Epithelial cell of prostate (primary cell): ENCODE measurements around the gene ACOXL.

ENCODE experiments used
- DNase-seq: peaks from one replicate; pipeline ENCODE4 v3.0.0-alpha.2; 2011; ENCODE audit warnings: low read depth, low spot score
- H3K27ac ChIP-seq: fragments of 450-650 bp; 2 replicates; pipeline ENCODE4 v1.5.1; 2017; ENCODE audit warnings: mild to moderate bottlenecking

Gene ACOXL

DNA sequence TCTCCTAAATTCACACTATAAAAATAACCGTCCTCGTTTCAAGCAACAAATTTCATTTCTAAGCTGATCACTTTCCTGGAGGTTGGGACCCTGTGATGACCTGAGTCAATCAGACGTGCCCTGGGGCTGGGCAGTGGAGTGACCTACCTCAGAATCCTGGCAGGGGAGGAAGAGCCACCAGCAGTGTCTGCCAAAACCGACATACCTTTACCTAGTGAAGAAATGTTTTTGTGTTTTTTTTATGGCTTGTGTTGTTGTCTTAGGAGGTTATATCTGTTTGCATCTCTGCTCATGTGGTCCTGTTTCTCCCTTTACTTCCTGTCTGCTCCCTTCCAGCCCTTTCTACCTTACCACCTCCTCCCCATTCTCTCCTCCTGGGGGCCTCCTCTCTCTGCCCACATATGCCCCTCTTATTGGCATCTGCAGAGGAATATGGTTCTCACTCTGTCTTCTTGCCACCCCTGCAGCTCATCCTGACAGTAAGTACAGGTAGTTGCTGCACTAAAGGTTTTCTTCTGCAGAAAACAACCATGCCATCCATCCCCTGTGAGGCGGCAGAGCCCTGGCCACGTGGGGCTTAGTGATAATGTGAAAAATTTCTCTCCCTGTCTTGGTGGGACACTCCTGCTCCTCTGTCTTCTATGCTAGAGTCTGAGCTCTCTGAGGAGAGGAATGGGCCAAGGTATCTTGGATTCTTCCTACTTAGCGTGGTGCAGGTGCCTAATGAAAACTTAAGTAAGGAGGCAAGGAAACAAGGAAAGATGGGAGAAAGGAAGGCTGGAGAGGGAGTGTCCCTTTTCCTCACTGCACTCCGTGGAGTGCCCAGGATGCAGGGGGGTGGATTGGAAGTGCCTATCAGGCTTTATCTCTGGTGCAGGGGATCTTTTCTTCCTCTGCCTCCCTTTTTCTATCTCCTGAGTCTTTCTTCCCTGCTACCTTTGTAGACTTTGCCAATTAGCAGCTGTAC, 15.4 kb downstream of the ACOXL start:
- H3K27ac ChIP-seq = no peak overlapping the region
- no peak for DNase-seq

DNA sequence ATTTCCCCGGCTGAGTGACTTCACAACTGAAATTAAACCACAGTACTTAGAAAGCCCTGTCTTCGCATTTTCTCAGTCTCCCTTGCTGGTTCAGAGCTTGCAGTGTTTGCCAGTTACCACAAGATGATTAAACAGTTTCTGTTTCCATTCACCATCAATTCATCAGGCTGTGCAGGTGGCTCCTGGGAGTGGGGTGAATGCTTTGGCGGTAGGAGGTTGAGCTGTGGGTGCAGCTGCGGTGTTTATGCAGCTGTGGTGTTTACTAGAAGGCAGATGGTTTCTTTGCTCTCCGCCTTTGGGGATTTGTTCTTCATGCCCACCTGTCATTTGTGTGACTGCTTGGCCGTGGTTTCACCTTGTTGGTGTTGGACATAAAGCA, 16.1 kb downstream of the ACOXL start:
- no peak overlapping the region for H3K27ac ChIP-seq
- DNase-seq = peak; percentile 26

DNA sequence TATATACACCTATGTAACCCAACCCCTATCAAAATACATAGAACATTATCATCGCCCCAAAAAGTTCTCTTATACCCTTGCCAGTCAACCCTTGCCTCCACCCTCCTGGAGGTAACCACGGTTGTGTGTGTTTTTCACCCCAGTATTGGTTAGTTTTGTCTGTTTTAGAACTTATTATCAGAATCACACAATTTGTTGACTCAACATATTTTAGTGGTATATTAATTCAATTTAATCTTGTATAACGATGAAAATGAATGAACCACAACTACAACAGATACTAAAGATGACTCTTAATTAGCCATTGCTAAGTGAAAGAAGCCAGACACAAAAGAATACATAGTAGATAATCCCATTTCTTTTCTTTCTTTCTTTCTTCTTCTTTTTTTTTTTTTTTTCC, 19.3 kb downstream of the ACOXL start:
- DNase-seq = no peak

DNA sequence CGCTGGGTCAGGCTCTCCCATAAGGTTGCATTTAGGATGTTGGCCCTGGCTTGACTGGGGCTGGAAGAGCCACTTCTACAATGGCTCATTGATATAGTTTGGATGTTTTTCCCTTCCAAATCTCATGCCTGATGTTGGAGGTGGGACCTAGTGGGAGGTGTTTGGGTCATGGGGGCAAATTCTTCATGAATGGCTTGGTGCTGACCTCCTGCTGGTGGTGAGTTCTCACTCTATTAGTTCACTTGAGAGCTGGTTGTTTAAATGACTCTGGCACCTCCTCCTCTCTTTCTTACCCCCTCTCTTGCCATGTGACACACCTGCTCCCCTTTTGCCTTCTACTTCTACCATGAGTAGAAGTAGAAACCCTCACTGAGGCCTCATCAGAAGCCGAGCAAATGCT, 20.5 kb downstream of the ACOXL start:
- H3K27ac ChIP-seq = no peak overlapping the region
- no peak for DNase-seq

More for the DNA sequence above, 19.3 kb downstream of the ACOXL start:
- H3K27ac ChIP-seq = no peak overlapping the region

DNA sequence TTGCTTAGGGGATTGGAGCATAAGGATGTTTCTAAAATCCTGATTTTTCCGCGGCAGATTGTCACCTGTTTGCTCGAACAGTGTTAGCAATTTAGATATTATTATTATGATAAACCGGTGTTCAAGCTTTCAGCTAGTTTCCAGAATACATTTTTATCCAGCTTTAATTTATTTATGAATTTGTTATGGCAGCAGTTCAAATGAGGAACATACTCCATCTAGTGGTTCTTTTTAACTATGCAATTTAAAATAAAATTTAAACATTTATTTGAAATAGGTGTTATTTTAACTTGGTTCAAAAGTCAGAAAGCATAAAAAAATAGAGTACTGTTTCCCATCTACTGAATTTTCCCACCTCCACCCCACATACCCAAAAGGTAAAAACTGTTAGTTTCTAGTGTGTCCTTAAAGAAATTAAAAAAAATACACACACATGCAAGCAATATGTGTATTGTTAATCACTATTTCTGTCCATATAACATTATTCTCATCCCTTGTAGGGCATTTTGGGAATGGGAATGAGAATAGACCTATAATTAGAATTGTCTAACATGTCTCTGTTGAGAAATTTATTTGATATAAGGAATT, 23.2 kb downstream of the ACOXL start:
- no peak overlapping the region for H3K27ac ChIP-seq
- DNase-seq = no peak

DNA sequence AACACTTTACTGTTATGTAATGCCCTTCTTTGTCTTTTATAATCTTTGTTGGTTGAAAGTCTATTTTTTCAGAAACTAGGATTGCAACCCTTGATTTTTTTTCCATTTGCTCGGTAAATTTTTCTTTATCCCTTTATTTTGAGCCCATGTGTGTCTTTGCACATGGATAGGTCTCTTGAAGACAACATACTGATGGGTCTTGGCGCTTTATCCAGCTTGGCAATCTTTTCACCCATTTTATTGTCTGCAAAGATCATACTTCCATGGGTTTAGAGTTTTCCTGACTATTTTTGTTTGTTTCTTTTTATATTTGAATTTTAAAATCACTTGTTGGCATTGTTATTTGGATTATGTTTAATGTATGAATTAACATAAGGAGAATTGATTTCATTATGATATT, 27.0 kb downstream of the ACOXL start:
- H3K27ac ChIP-seq = no peak overlapping the region
- no peak for DNase-seq

DNA sequence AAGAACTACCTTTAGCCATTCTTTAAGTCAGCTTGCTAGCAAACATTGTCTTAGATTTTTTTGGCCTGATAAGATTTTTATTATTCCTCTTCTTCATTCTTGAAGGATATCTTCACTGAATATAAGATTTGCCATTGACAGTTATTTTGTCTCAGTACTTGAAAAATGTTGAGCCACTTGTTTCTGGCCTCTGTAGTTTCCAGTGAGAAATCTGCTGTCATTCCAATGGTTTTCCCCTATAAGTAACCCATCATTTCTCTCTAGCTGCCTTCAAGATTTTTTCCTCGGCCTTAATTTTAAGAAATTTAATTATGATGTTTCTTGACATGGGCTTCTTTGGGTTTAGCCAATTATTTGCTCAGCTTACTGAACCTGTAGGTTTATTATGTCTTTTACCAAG, 32.6 kb downstream of the ACOXL start:
- DNase-seq = no peak
- no peak overlapping the region for H3K27ac ChIP-seq

DNA sequence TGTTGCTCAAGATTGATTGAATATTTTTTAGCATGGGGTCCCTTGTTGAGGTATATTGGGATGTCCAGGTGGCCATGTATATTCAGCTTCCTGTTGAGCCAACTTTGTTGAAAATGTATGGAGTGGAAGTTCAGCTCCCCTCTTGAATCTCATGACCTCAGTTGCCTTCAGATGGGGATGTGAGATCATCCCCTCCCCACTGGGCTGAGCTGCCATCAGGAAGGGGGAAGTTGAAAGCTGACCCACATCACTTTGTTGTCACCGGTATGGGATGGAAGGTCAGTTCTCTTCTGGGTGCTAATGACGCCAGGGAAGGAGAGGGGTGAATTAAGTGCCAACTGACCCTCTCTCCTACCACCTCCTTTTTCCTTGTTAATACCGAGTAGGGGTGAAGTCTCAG, 33.9 kb downstream of the ACOXL start:
- no peak for DNase-seq
- no peak overlapping the region for H3K27ac ChIP-seq

DNA sequence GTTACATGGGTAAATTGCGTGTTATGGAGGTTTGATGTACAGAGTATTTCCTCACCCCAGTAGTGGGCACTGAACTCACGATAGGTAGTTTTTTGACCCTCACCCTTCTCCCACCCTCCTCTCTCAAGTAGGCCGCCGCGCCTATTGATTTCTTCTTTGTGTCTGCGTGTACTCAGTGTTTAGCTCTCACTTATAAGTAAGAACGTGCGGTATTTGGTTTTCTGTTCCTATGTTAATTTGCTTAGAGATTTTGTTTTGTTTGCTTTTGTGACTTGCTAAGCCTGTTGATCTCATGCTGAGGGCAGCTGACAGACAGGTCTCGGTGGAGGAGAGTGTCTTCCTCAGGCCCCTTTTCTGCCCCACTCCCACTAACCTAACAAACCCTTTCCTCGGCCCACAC, 36.2 kb downstream of the ACOXL start:
- DNase-seq = no peak
- H3K27ac ChIP-seq = no peak overlapping the region

DNA sequence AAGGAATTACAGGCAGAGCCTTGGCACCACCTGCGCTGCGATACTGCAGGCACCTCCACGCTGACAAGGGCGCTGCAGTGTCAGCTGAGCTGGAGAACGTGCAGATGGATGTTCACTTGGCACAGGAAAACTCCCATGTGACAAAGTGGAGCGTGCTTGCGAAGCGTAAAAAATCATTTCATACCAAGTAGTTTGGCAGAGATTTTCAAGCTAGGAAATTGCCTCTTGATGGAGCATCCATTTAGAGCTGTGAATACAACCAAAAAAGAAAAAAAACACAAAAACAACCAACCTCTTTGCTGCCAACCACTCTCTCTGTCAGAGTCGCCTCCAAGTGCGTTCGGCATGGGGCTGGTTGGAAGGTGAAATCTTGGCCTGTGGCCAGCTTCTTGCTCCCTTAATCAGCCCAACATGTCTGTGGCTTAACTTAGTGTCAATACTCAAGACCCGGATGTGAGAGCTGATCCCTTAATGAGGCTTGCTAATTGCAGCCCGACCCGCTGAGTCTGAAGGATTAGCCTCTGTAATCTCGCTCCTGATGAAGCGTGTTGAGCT, 38.1 kb downstream of the ACOXL start:
- H3K27ac ChIP-seq = no peak overlapping the region
- no peak for DNase-seq

DNA sequence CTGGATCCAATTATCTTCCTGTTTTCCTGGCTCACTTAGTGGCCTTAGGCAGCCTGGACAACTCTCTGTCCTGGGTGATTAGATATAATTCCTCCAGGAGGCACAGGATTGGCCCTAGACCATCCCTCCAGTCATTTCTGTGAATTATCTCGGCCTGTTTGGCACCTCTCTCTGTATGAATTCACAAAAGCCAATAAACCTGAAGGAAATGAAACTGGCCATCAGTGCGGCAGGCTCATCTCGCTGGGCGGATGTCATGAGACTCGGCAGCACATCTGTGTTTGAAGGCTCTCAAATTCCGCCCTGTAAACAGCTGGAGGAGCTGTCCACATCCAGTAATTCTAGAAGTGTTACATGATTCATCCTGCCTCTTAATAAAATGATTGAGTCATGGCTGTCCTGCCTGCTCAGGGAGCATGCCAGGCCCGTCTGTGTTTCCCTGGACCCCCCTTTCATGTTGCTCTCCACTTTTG, 38.6 kb downstream of the ACOXL start:
- no peak overlapping the region for H3K27ac ChIP-seq
- peak; percentile 43 for DNase-seq

DNA sequence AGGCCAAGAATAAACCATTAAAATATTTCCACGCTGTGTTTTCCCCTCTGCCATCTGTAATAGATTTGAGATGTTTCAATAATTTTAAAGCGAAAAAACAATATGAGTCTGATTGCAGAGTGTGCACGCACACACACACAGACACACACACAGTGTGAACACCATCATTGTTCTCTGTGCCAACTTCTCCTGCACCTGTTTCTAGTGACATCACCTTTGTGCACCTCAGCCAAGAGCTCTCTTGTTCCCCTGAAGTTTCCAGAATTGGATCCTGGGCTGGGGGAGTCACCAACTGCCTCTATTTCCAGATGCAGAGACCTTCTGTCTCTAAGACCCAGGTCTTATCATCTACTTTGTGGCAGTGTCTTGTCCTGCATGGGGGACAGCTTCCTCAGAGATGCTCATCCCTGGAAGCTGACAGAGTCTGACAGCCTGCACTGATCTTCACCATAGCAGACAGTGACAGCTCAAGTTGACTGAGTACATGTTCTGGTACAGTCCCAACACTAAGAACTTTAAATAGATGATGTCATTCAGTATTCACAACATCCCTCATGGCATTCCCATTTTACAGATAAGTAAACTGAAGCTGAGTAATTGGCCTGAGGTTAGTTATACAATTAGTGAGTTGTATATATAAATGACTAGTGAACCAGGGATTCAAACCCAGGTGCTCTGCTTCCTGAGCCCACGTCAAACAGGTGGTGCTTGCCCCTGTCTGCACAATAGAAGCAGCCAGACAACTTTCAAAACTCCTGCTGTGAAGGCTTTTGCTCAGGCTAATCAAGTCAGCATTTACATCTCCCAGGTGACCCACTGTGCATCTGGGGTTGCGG, 39.4 kb downstream of the ACOXL start:
- H3K27ac ChIP-seq = no peak overlapping the region
- DNase-seq = no peak

DNA sequence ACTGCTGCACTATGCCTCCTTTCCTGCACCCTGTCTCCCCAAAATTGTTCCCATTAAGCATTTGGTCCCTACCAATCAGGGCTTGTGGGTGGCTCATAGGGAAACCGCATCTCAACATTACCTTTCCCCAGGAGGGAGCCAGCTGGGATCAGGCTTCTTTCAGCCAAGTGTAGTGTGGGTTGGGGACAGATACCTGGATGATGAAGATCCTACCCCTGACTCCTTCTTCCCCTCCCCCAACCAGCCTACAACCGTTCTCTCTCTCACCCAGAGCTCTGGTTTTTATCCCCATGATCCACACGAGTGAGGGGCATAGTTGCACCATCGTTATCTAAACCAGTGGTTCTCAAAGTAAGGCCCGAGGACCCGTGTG, 40.0 kb downstream of the ACOXL start:
- DNase-seq = no peak
- no peak overlapping the region for H3K27ac ChIP-seq

DNA sequence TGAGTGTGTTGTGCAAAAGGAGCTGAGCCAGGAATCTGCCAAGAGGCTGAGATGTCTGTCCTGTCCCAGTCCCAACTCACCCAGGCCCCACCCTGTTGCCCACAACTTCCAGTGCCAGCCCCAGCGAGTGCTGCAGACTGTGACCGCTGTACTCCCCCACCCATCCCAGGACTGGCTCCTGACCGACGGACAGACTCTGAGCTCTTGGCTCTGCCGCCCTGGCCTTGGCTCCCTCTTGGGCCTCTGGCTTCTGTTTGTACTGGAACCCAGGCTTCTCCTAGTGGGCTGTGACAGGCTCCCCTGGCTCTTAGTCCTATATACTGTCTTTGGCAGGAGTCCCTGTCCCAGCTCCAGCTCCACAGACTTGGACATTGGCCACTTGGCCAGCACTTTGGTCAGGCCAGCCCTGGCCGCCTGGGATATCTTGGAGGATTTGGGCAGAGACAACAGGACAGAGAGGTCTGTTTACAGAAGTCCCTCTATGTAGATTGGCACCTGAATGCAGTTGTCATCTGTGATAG, 41.1 kb downstream of the ACOXL start:
- DNase-seq = no peak
- H3K27ac ChIP-seq = no peak overlapping the region

DNA sequence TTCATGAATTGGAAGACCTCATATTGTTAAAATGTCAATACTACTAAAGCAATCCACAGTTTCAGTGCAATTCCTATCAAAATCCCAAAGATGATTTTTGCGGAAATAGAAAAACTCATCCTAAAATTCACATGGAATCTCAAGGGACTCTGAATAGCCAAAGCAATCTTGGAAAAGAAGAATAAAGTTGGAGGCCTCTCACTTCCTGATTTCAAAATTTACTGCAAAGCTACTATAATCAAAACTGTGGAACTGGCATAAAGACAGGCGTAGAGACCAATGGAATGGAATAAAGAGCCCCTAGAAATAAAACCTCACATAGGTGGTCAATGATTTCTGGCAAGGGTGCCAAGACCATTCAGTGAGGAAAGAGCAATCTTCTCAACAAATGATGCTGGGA, 42.3 kb downstream of the ACOXL start:
- H3K27ac ChIP-seq = no peak overlapping the region

DNA sequence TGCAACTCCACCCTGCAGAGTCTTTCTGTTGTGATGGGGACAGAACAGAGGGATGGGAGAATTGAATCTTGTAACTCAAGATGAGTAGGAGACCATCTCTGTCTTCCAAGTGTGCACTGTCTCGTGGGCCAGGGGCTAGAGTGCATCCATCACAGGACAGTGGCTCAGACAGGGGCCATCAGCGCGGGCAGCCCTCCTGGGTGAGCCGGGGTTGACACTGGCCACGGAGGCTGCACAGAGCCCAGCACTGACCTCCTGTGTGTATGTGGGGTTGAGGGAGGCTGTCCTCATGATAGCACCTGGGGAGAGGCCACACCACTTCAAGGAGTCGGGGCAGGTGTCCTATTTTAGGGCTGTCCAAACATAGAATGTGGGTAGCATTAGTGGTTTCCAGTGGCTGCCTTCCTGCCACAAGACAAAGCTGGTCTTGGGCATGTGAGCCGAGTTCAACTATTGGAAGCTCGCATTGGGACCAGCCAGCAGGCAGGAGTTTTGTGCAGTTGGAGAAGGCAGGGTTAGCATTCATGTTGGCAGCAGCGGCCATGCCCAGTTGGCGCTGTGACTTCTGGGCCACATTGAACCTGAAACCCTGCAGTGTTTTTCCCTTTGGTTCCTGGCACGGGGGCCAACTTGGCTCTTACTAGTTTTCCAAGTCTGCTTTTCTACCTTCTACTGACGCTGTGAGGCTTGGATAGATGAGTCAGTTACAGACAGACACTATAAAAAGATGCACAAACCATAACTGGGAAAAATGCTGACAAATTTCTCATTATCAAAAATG, 45.3 kb downstream of the ACOXL start:
- H3K27ac ChIP-seq = no peak overlapping the region
- no peak for DNase-seq

More for the DNA sequence above, 42.3 kb downstream of the ACOXL start:
- DNase-seq = no peak

DNA sequence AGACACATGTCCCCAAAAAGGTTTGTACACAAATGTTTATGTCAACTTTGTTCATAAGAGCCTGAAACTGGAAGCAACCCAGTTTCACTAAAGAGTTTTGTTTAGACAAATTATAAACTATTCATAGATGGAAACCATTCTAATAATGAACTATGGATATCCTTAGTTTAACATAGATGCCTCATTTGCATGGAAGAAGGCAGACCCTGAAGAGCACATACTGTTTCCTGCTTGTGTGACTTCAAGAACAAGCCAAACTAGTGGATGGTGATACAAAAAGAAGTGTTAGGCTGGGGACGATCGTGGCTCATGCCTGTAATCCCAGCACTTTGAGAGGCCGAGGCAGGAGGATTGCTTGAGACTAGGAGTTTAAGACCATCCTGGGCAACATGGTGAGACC, 48.1 kb downstream of the ACOXL start:
- DNase-seq = no peak
- no peak overlapping the region for H3K27ac ChIP-seq

DNA sequence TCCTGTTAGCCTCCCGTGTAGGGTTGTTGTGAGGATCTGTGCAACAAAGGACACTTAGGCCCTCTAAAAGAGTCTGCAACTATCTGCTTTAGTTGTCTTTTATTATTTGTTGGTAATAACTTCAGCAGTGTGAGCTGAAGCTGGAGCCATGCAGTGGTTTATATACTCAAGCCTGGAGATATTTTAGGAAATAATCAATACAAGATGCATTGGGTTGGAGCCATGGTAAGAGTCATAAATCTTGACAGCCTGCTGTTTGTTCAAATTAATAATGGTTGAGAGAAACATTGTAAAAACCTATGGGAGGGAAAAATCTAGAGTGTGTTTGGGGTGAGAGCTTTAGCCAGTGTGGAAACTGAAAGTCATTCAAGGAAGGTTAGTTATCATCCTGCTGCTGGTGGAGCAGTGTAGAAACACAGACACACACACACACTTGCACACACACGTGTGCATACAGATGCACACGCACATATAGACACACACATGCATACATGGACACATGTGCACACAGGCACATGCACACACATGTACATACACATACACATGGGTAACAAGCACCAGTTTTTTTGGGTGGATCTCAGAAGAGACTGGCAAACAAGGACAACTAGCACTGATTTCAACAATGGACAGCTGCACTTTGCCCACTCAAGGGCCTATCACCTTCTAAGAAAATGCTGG, 51.0 kb downstream of the ACOXL start:
- no peak overlapping the region for H3K27ac ChIP-seq
- DNase-seq = no peak

DNA sequence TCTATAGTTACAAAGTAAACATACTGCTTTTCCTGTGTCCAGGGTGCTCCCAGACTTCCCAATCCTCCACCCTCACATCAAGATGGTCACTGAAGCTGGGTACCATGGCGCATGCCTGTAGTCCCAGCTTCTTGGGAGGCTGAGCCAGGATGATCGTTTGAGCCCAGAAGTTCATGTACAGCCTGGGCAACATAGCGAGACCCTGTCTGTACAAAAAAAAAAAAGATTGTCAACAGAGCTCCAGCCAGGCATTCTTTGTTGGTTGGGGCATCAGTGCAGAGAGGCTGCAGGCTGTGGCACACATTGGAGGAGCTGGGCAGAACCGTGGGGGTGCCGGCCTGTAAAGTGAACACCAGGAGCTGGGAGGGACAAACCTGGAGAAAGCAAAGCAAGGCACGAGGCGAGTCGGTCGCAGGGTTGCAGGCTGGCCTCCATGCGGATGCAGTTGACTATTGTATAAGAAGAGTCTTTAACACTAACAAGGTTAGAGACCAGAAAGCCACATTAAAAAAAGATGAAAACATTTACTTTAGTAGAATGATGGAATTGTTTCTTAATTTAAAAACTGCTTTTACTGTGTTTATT, 51.8 kb downstream of the ACOXL start:
- no peak for DNase-seq
- H3K27ac ChIP-seq = no peak overlapping the region
